Osteoblast (primary cell): ENCODE results near the gene RDH8. TPM values are rescaled to one million over a fixed set of nuclear protein-coding genes. Genes with fewer than 3 reads are reported as not detected.

ENCODE experiments used
- DNase-seq: peaks from one replicate; pipeline ENCODE4 v3.0.0; 2011; ENCODE audit warnings: low spot score, mixed read lengths; ENCODE audit not compliant: insufficient read length; ENCODE audit errors: missing footprints
- H2AFZ ChIP-seq: 2 replicates; pipeline ENCODE4 v1.6.0; 2011; ENCODE audit warnings: mild to moderate bottlenecking, low read length
- H3K27ac ChIP-seq: 2 replicates; pipeline ENCODE4 v1.5.1; 2011; ENCODE audit warnings: mild to moderate bottlenecking, low read depth, low read length, moderate library complexity
- H3K27me3 ChIP-seq: 2 replicates; pipeline ENCODE4 v1.6.0; 2012; ENCODE audit warnings: mild to moderate bottlenecking, control low read depth, inconsistent platforms, low read length, moderate library complexity; ENCODE audit not compliant: insufficient read depth
- H3K36me3 ChIP-seq: 2 replicates; pipeline ENCODE4 v1.5.1; 2011; ENCODE audit warnings: mild to moderate bottlenecking, low read length, control low read depth, moderate library complexity; ENCODE audit not compliant: insufficient read depth
- H3K4me1 ChIP-seq: 2 replicates; pipeline ENCODE4 v1.5.1; 2011; ENCODE audit warnings: mild to moderate bottlenecking, low read length, control low read depth, moderate library complexity; ENCODE audit not compliant: insufficient read depth
- H3K4me2 ChIP-seq: 2 replicates; pipeline ENCODE4 v1.6.0; 2011; ENCODE audit warnings: mild to moderate bottlenecking, low read length; ENCODE audit not compliant: insufficient read depth
- H3K4me3 ChIP-seq: fragments of 200-600 bp; sonication (generic); 3 replicates; pipeline ENCODE4 v1.5.1; 2012; ENCODE audit warnings: mild to moderate bottlenecking, low read length, inconsistent platforms; ENCODE audit not compliant: insufficient read depth
- H3K79me2 ChIP-seq: 2 replicates; pipeline ENCODE4 v1.6.0; 2012; ENCODE audit warnings: mild to moderate bottlenecking, low read length, control low read depth, inconsistent platforms; ENCODE audit not compliant: insufficient read depth
- H3K9me3 ChIP-seq: 2 replicates; pipeline ENCODE4 v1.5.1; 2011; ENCODE audit warnings: low read depth, low read length, control low read depth
- H4K20me1 ChIP-seq: 2 replicates; pipeline ENCODE4 v1.6.0; 2012; ENCODE audit warnings: mild to moderate bottlenecking, low read length, control low read depth; ENCODE audit not compliant: insufficient read depth
- total RNA-seq: library from RNA; depleted of rRNA; stranded (reverse); fragments of >200 nt; gene quantifications from 2 replicates; pipeline ENCODE4 v1.2.3, GENCODE V29; 2012
- TF ChIP-seq, protein P1 (sequence below): IDR thresholded peaks from 2 replicates; pipeline ENCODE4 v1.5.1; 2011; ENCODE audit warnings: mild to moderate bottlenecking, low read depth, low read length, moderate library complexity; ENCODE audit errors: extremely low read depth

RDH8 gene
- total RNA-seq, 1 donor, result not detected

DNA sequence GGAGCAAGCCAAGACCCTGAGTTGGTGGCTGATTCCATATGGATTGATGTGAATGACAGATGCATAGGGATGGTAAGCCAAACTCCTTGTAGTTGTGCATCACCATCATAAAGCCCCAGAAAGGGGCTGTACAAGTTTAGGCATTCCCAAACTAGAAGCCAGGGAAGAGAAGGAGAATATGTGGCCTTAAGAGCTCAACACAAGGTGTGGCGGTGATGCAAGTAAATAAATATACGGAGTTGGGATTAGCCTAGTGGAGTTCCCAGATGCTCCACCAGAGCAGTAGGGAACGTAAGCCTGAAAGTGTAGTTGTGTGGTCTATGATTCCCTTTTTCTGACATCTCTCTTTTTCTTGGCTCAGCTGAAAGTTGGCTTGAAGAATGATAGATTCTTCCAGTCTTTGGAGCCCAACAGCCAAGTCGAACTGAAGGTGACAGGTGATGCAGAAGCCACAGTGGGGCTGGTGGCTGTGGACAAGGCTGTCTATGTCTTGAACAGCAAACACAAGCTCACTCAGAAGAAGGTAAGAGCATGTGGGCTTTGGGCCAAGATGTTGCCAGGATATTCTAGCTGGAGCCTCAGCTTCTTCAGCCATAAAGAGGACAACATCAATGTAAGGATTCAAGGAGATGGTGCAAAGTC lies 30.1 kb downstream of the RDH8 start:
- peaks cover 21% of the 10 kb centered on the region for H3K9me3 ChIP-seq
- H3K79me2 ChIP-seq, result no peaks in the 10 kb centered on the region
- H3K4me3 ChIP-seq, result no peak overlapping the region
- TF ChIP-seq, protein P1, sequence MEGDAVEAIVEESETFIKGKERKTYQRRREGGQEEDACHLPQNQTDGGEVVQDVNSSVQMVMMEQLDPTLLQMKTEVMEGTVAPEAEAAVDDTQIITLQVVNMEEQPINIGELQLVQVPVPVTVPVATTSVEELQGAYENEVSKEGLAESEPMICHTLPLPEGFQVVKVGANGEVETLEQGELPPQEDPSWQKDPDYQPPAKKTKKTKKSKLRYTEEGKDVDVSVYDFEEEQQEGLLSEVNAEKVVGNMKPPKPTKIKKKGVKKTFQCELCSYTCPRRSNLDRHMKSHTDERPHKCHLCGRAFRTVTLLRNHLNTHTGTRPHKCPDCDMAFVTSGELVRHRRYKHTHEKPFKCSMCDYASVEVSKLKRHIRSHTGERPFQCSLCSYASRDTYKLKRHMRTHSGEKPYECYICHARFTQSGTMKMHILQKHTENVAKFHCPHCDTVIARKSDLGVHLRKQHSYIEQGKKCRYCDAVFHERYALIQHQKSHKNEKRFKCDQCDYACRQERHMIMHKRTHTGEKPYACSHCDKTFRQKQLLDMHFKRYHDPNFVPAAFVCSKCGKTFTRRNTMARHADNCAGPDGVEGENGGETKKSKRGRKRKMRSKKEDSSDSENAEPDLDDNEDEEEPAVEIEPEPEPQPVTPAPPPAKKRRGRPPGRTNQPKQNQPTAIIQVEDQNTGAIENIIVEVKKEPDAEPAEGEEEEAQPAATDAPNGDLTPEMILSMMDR, result no peak
- H3K27ac ChIP-seq, result no peak overlapping the region
- H3K36me3 ChIP-seq, result no peaks in the 10 kb centered on the region
- no peak overlapping the region for H3K4me2 ChIP-seq
- H3K27me3 ChIP-seq, result no peaks in the 10 kb centered on the region
- no peaks in the 10 kb centered on the region for H4K20me1 ChIP-seq
- H3K4me1 ChIP-seq, result no peaks in the 10 kb centered on the region
- no peak for DNase-seq
- no peak overlapping the region for H2AFZ ChIP-seq

DNA sequence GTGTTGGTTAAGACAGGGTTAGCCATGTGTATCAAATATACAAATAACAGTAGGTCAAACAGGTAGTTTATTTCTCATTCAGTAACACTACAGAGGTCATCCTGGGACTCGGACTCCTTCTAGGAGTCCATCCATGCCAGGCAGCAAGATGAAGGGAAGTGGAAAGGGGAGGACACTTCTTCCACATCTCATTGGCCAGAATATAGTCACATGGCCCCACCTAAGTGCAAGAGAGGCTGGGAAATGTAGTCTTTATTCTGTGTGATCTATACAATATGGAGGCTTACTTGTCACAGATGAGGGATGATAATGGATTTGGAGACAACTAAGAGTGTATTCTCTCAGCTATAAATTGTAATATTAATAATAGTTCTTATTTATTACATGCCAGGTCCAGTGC lies 31.1 kb downstream of the RDH8 start:
- no peak overlapping the region for H3K4me2 ChIP-seq
- no peak overlapping the region for H2AFZ ChIP-seq
- H3K36me3 ChIP-seq, result no peaks in the 10 kb centered on the region
- H3K4me3 ChIP-seq, result no peak overlapping the region
- H3K79me2 ChIP-seq, result no peaks in the 10 kb centered on the region
- no peak overlapping the region for H3K27ac ChIP-seq
- H4K20me1 ChIP-seq, result no peaks in the 10 kb centered on the region
- no peaks in the 10 kb centered on the region for H3K27me3 ChIP-seq
- H3K9me3 ChIP-seq, result peaks cover 21% of the 10 kb centered on the region
- DNase-seq, result no peak
- no peaks in the 10 kb centered on the region for H3K4me1 ChIP-seq
- TF ChIP-seq, protein P1, result no peak

DNA sequence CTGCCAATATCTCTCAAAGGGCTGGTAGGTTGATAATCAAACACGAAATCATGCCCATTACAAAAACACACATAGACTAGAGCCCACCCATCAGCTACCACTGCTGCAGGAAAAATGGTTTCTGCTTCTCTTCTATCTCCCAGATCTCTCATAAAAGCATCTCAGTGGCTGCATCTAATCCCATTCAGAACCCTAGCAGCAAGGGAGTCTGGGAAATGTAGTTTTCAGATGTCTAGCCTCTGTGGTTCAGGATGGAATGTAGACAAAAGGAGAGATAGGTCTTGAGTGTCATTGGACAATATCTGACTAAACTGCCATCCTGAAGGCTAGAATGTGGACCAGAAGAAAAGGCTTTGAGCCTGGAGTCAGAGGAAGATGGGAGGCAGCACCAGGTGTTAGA lies 32.1 kb downstream of the RDH8 start:
- no peaks in the 10 kb centered on the region for H3K27me3 ChIP-seq

DNA sequence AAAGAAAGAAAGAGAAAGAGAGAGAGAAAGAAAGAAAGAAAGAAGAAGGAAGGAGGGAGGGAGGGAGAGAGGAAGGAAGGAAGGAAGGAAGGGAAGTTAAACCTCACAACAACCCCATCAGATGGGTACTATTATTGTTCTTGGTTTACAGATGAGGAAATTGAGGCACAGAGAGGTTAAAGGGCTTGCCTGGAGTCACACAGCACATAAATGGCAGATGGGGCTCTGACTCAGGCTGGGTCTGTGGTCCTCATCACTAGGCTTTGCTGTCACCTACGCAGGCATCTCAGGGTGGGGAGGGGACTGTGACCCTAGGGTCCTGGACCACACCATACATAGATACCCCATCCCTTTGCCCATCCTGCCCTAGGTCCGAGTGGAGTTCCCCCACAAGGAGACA lies 36.3 kb downstream of the RDH8 start:
- H3K4me3 ChIP-seq, result no peak overlapping the region
- H3K9me3 ChIP-seq, result peaks cover 3% of the 10 kb centered on the region
- no peaks in the 10 kb centered on the region for H3K4me1 ChIP-seq
- H4K20me1 ChIP-seq, result no peaks in the 10 kb centered on the region
- H3K79me2 ChIP-seq, result no peaks in the 10 kb centered on the region
- H3K36me3 ChIP-seq, result no peaks in the 10 kb centered on the region
- DNase-seq, result no peak
- H3K27ac ChIP-seq, result no peak overlapping the region
- H3K27me3 ChIP-seq, result no peaks in the 10 kb centered on the region
- TF ChIP-seq, protein P1, result no peak
- no peak overlapping the region for H2AFZ ChIP-seq
- H3K4me2 ChIP-seq, result no peak overlapping the region

More for the DNA sequence above, 32.1 kb downstream of the RDH8 start:
- Histone ChIP-seq H3K4me3 (no peak overlapping the region), H3K79me2 (no peaks in the 10 kb centered on the region), H4K20me1 (no peaks in the 10 kb centered on the region), H3K4me2 (no peak overlapping the region), H3K36me3 (no peaks in the 10 kb centered on the region), H3K4me1 (no peaks in the 10 kb centered on the region), H3K27ac (no peak overlapping the region), H2AFZ (no peak overlapping the region), H3K9me3 (peaks cover 21% of the 10 kb centered on the region)
- no peak for DNase-seq
- TF ChIP-seq, protein P1, result no peak
